SK-N-SH treated with all-trans-retinoic acid at 6 μM for 48 hours (cell line): Measurements from ENCODE around the gene PDCD1.

ENCODE experiments used
- ATAC-seq: fragments of 200-7000 bp; cut with Tn5 transposase; 3 replicates; pipeline ENCODE4 v1.9.1; 2020; ENCODE audit warnings: mild to moderate bottlenecking, moderate library complexity
- ARNTL ChIP-seq: fragments of 450-650 bp; formaldehyde crosslinking; IDR thresholded peaks from 2 replicates; pipeline ENCODE4 v1.5.0; 2020; ENCODE audit warnings: low read depth, mild to moderate bottlenecking, moderate library complexity, borderline replicate concordance
- BACH2 ChIP-seq: fragments of 250-450 bp; sonication (Bioruptor Pico); IDR thresholded peaks from 2 replicates; pipeline ENCODE4 v1.9.0; 2021; ENCODE audit warnings: mild to moderate bottlenecking, borderline replicate concordance
- CREB5 ChIP-seq: fragments of 250-450 bp; sonication (Bioruptor Pico); IDR thresholded peaks from 2 replicates; pipeline ENCODE4 v1.5.1; 2020; ENCODE audit warnings: low read depth, mild to moderate bottlenecking, moderate library complexity
- CSDC2 ChIP-seq: fragments of 250-450 bp; sonication (Bioruptor Pico); IDR thresholded peaks from 2 replicates; pipeline ENCODE4 v1.5.0; 2020; ENCODE audit warnings: mild to moderate bottlenecking, moderate library complexity
- ESRRG ChIP-seq: fragments of 250-450 bp; sonication (Bioruptor Pico); IDR thresholded peaks from 2 replicates; pipeline ENCODE4 v1.6.1; 2021; ENCODE audit warnings: mild to moderate bottlenecking
- GLIS3 ChIP-seq: fragments of 250-450 bp; sonication (Bioruptor Pico); IDR thresholded peaks from 2 replicates; pipeline ENCODE4 v1.5.0; 2020; ENCODE audit warnings: mild to moderate bottlenecking, moderate library complexity
- ISL1 ChIP-seq: fragments of 250-450 bp; sonication (Bioruptor Pico); IDR thresholded peaks from 2 replicates; pipeline ENCODE4 v2.1.2; 2022; ENCODE audit warnings: mild to moderate bottlenecking, moderate library complexity
- OSR1 ChIP-seq: fragments of 250-450 bp; sonication (Bioruptor Pico); IDR thresholded peaks from 2 replicates; pipeline ENCODE4 v1.8.0; 2022; ENCODE audit warnings: moderate library complexity, mild to moderate bottlenecking, inconsistent platforms
- PATZ1 ChIP-seq: fragments of 250-450 bp; sonication (Bioruptor Pico); IDR thresholded peaks from 2 replicates; pipeline ENCODE4 v1.8.0; 2020; ENCODE audit warnings: mild to moderate bottlenecking, moderate library complexity, borderline replicate concordance
- POU6F1 ChIP-seq: fragments of 250-450 bp; sonication (Bioruptor Pico); IDR thresholded peaks from 2 replicates; pipeline ENCODE4 v1.8.0; 2021; ENCODE audit warnings: low read depth, mild to moderate bottlenecking, moderate library complexity, borderline replicate concordance
- PPARA ChIP-seq: fragments of 250-450 bp; sonication (Bioruptor Pico); IDR thresholded peaks from 2 replicates; pipeline ENCODE4 v1.5.0; 2020; ENCODE audit warnings: mild to moderate bottlenecking, borderline replicate concordance
- RARB ChIP-seq: fragments of 250-450 bp; sonication (Bioruptor Pico); IDR thresholded peaks from 2 replicates; pipeline ENCODE4 v1.8.0; 2021; ENCODE audit warnings: mild to moderate bottlenecking, moderate library complexity
- SNAI2 ChIP-seq: fragments of 250-450 bp; sonication (Bioruptor Pico); IDR thresholded peaks from 2 replicates; pipeline ENCODE4 v1.5.0; 2020; ENCODE audit warnings: mild to moderate bottlenecking, moderate library complexity
- TCF4 ChIP-seq: fragments of 250-450 bp; sonication (Bioruptor Pico); IDR thresholded peaks from 2 replicates; pipeline ENCODE4 v1.8.0; 2021; ENCODE audit warnings: mild to moderate bottlenecking, moderate library complexity, borderline replicate concordance
- TOX ChIP-seq: fragments of 250-450 bp; sonication (Bioruptor Pico); IDR thresholded peaks from 2 replicates; pipeline ENCODE4 v1.8.0; 2021; ENCODE audit warnings: mild to moderate bottlenecking, moderate library complexity, borderline replicate concordance
- TSHZ2 ChIP-seq: fragments of 250-450 bp; sonication (Bioruptor Pico); IDR thresholded peaks from 2 replicates; pipeline ENCODE4 v1.5.0; 2020; ENCODE audit warnings: mild to moderate bottlenecking, moderate library complexity
- ZC3H10 ChIP-seq: fragments of 250-450 bp; sonication (Bioruptor Pico); IDR thresholded peaks from 2 replicates; pipeline ENCODE4 v1.5.1; 2021; ENCODE audit warnings: mild to moderate bottlenecking, moderate library complexity
- ZFP3 ChIP-seq: fragments of 250-450 bp; sonication (Bioruptor Pico); IDR thresholded peaks from 2 replicates; pipeline ENCODE4 v1.5.0; 2020; ENCODE audit warnings: mild to moderate bottlenecking, moderate library complexity
- ZFP30 ChIP-seq: fragments of 450-650 bp; formaldehyde crosslinking; IDR thresholded peaks from 2 replicates; pipeline ENCODE4 v1.5.0; 2022; ENCODE audit warnings: mild to moderate bottlenecking, moderate library complexity
- ZNF565 ChIP-seq: fragments of 450-650 bp; formaldehyde crosslinking; conservative IDR thresholded peaks from 2 replicates; pipeline ENCODE4 v1.5.0; 2020; ENCODE audit warnings: low read depth, mild to moderate bottlenecking, moderate library complexity
- ZNF70 ChIP-seq: fragments of 450-650 bp; formaldehyde crosslinking; IDR thresholded peaks from 2 replicates; pipeline ENCODE4 v1.5.0; 2020; ENCODE audit warnings: mild to moderate bottlenecking, moderate library complexity
- ZNF8 ChIP-seq: fragments of 450-650 bp; formaldehyde crosslinking; IDR thresholded peaks from 2 replicates; pipeline ENCODE4 v1.5.0; 2020; ENCODE audit warnings: mild to moderate bottlenecking, moderate library complexity
- TF ChIP-seq, protein P1 (sequence below): fragments of 250-450 bp; sonication (Bioruptor Pico); IDR thresholded peaks from 2 replicates; pipeline ENCODE4 v1.5.1; 2021; ENCODE audit warnings: mild to moderate bottlenecking, moderate library complexity

PDCD1 gene

GRCh38 chr2:241870081-241870541, 11.4 kb upstream of the PDCD1 start:
- no peak for ATAC-seq
- TF ChIP-seq ZFP3 (no peak), POU6F1 (CRISPR knock-in tag) (no peak), ZC3H10 (CRISPR knock-in tag) (no peak), ZNF70 (CRISPR knock-in tag) (no peak), ZNF565 (no peak), TCF4 (CRISPR knock-in tag) (no peak), GLIS3 (no peak), ISL1 (CRISPR knock-in tag) (no peak), OSR1 (CRISPR knock-in tag) (no peak), CREB5 (no peak), TOX (CRISPR knock-in tag) (no peak), ZNF8 (CRISPR knock-in tag) (no peak), CSDC2 (CRISPR knock-in tag) (no peak), ARNTL (CRISPR knock-in tag) (no peak), PPARA (CRISPR knock-in tag) (no peak)
- TF ChIP-seq, protein P1, sequence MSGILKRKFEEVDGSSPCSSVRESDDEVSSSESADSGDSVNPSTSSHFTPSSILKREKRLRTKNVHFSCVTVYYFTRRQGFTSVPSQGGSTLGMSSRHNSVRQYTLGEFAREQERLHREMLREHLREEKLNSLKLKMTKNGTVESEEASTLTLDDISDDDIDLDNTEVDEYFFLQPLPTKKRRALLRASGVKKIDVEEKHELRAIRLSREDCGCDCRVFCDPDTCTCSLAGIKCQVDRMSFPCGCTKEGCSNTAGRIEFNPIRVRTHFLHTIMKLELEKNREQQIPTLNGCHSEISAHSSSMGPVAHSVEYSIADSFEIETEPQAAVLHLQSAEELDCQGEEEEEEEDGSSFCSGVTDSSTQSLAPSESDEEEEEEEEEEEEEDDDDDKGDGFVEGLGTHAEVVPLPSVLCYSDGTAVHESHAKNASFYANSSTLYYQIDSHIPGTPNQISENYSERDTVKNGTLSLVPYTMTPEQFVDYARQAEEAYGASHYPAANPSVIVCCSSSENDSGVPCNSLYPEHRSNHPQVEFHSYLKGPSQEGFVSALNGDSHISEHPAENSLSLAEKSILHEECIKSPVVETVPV (CRISPR knock-in tag), result no peak
- TF ChIP-seq, all 23 proteins: peak for 0

GRCh38 chr2:241869087-241869961, 10.6 kb upstream of the PDCD1 start, which contains the start of gene RTP5:
Gene RTP5 (plus strand): TSS chr2:241869729. CDS start chr2:241869757, 28 bp downstream.
- no peak for TF ChIP-seq ISL1 (CRISPR knock-in tag)
- no peak for TF ChIP-seq ARNTL (CRISPR knock-in tag)
- TF ChIP-seq ZNF8 (CRISPR knock-in tag), result no peak
- no peak for TF ChIP-seq CREB5
- TF ChIP-seq, protein P1 (CRISPR knock-in tag), result no peak
- TF ChIP-seq PATZ1 (CRISPR knock-in tag), result no peak
- no peak for TF ChIP-seq OSR1 (CRISPR knock-in tag)
- no peak for TF ChIP-seq TSHZ2 (CRISPR knock-in tag)
- TF ChIP-seq GLIS3, result no peak
- no peak for TF ChIP-seq ZFP3
- no peak for TF ChIP-seq BACH2
- no peak for TF ChIP-seq POU6F1 (CRISPR knock-in tag)
- no peak for TF ChIP-seq CSDC2 (CRISPR knock-in tag)
- TF ChIP-seq TOX (CRISPR knock-in tag), result no peak
- no peak for TF ChIP-seq ZFP30 (CRISPR knock-in tag)
- TF ChIP-seq TCF4 (CRISPR knock-in tag), result no peak
- no peak for TF ChIP-seq PPARA (CRISPR knock-in tag)
- TF ChIP-seq ESRRG (CRISPR knock-in tag), result no peak
- TF ChIP-seq RARB (CRISPR knock-in tag), result no peak
- no peak for TF ChIP-seq SNAI2 (CRISPR knock-in tag)
- no peak for ATAC-seq
